Measurements from ENCODE around the gene TMEM208.

DNA sequence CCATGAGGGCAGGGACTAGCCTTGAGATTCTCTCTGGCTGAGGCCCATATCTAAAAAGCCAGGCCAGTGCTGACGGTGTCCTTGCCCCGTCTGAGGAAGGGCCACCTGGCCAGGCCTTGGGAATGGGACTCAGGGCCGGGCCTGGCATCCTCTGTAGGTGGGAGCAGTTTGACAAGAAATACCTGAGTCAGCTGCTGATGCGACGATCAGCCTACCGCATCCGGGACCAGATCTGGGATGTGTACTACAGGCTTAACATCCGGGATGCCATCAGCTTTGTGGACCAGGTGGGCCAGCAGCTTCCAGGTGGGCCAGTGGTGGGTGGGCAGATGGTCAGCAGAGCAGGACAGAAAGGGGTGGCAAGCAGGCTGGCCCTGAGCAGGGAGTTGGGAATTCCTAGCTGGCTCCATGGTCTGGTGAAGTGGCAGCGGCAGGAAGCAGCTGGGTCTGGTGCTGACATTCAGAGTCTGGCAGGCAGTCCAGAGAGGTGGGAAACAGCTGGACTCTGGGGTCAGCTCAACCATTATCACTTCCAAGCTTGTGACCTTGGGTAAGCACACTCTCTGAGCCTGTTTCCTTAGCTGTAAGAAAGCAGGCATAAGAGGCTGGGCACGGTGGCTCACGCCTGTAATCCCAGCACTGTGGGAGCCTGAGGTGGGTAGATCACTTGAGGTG, 31.4 kb downstream of the TMEM208 start:
- TF ChIP-seq POLR2AphosphoS5 (IDR thresholded peaks at IDR 0.05; ENCODE audit: low read depth, low read length) (no peak), ZNF274 (IDR thresholded peaks at IDR 0.05; ENCODE audit: borderline replicate concordance, extremely low read depth, low read length) (no peak), GABPA (IDR thresholded peaks at IDR 0.05; ENCODE audit: borderline replicate concordance, insufficient read depth, low read length) (no peak), TAF1 (IDR thresholded peaks at IDR 0.05; ENCODE audit: low read depth, low read length) (no peak), RBBP5 (IDR thresholded peaks at IDR 0.05; ENCODE audit: borderline replicate concordance, low read depth, low read length) (no peak)
